ENCODE data around the gene NBDY. TPM values are rescaled to one million over a fixed set of nuclear protein-coding genes. Genes with fewer than 3 reads are reported as not detected.

Gene NBDY
- total RNA-seq, 4 donors from 2014 or later, result 7.0 to 25.1 (median 9.5) TPM

DNA sequence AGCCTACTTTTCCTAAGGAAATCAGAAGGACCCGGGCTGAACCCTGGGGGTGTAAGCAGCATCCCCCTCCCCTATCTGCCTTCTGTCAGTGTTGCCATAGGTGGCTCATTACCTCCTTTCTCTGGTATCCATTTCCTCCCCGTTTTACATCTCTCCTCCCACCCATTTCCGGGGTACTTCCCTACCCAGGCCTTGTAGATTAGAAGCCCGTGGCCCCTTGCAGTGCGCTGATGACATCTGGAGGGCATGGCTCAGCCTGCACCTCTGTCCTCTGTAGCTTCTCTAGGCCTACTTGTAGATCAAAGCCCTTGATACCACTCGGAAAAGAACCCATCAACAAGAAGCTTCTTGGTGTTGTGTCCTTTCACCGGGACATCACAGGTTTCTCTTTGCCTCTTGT is 71.8 kb downstream of the NBDY start:
- TF ChIP-seq, protein P1, sequence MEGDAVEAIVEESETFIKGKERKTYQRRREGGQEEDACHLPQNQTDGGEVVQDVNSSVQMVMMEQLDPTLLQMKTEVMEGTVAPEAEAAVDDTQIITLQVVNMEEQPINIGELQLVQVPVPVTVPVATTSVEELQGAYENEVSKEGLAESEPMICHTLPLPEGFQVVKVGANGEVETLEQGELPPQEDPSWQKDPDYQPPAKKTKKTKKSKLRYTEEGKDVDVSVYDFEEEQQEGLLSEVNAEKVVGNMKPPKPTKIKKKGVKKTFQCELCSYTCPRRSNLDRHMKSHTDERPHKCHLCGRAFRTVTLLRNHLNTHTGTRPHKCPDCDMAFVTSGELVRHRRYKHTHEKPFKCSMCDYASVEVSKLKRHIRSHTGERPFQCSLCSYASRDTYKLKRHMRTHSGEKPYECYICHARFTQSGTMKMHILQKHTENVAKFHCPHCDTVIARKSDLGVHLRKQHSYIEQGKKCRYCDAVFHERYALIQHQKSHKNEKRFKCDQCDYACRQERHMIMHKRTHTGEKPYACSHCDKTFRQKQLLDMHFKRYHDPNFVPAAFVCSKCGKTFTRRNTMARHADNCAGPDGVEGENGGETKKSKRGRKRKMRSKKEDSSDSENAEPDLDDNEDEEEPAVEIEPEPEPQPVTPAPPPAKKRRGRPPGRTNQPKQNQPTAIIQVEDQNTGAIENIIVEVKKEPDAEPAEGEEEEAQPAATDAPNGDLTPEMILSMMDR (IDR thresholded peaks at IDR 0.05; ENCODE audit: low read depth), result no peak

DNA sequence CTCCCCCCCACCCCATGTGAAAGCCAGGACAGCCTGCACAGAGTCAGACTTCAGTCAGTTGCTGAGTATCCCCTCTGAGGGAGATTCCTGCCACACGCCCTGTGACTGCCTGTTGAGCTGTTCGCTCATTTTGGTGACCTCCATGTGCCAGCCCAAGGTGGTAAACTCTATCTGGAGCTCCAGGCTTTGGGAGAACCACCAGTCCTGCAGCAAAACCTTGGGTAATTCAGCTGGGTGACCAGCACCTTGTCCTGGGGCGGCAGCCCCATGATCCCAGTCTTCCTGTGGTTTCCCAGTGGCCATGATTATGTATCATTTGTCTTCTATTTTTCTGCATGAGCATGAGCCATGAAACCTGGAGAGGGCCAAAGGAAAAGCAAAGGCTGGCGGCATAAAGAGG is 73.4 kb downstream of the NBDY start:
- TF ChIP-seq, protein P1 (IDR thresholded peaks at IDR 0.05; ENCODE audit: low read depth), result no peak

DNA sequence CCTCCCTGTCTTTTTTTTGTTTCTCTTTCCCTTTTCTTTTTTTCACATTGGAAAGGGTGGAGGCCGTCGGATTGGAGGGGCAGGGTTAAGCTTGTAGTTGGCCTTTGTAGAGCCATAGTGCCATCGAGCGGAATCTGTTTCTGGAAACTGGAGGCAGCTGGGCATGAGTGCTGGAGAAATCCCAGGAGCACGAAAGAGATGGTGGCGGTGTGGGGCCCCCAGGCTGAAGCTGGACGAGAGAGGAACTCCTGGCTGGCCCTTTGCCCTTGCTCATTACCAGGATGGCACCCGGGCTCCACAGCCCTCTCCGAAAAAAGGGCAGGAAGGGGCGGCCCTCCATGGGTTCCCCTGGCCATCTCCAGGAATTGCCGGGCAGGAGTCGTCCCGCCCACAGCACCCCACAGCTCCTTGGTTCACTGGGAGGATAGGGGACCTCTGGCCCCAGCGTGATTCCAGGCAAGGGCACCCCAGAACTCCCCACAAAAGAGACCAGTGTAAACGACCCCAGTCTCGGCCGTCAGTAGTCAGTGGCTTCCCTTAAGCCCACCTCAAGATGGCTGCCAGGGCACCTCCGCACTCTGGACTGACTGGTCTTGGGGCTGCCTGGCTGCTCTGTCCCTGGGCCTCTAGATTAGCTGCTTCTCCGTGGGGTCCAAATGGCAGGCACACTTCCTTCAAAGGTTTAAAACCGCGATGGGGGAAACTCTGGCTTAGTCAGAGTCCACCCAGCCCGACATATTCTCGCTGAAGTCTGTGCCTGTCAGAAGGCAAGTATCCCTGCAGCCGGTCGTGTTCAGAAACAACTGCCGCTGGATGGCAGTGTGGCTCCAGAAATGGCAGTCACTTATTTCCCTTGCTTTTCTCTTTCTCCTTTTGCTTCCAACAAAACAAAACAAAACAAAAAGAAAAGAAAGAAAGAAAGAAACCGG is 74.1 kb downstream of the NBDY start:
- TF ChIP-seq, protein P1 (IDR thresholded peaks at IDR 0.05; ENCODE audit: low read depth), result no peak

DNA sequence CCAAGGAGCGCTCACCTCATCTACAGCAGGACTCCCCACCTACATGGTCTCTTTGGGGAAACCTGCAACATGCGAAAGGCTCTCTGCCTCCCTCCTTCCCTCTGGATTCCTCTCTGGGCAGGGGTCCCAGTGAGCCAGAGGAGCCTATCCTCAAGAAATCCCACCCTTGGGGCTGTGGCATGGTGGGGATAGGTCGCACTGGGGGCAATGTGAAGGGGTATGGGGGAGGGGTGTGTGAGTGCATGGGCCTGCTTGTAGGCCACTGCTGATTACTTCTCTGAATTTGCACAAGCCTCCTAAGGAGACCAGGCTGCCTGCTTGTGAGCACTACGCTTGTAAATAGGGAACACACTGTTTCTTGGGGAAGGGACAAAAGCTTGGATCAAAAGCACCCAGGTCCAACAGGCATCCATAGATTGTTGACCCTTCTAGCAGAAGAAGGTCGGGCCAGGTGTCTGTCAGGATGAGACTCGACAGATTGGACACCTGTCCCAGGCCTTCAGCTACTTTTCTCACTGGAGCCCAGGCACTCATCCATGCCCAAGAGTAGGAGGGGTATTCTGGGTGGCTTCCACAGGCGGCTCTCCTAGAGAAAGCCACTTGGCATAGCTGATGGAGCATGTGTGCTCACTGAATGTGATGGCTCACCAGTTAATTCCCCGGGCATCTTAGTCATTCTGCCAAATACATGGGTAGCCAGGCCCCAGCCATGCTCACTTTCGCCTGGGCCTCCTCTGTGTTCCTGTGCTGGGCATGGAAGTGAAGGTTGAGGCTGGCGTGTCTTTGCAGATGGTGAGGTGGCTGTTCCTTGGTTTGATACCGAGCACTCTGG is 75.0 kb downstream of the NBDY start:
- TF ChIP-seq, protein P1 (IDR thresholded peaks at IDR 0.05; ENCODE audit: low read depth), result no peak

DNA sequence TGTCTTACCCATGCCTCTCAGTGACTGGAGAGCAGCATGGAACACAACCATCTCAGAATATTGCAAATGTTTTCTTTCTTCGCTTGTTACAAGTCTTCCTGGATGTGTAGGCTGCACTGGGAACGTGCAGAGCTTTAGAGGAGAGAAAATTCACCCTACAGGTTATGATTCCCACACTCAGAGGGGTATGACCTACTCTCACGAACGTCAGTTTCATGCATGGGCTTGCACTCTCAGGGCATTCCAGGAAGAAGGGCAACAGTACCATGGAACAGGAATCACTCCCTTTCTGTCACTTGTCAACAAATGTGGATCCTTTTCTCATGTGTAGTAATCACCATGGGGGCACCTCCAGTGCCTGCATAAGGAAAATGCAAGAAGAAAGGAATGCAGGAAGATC is 75.8 kb downstream of the NBDY start:
- TF ChIP-seq, protein P1 (IDR thresholded peaks at IDR 0.05; ENCODE audit: low read depth), result no peak

DNA sequence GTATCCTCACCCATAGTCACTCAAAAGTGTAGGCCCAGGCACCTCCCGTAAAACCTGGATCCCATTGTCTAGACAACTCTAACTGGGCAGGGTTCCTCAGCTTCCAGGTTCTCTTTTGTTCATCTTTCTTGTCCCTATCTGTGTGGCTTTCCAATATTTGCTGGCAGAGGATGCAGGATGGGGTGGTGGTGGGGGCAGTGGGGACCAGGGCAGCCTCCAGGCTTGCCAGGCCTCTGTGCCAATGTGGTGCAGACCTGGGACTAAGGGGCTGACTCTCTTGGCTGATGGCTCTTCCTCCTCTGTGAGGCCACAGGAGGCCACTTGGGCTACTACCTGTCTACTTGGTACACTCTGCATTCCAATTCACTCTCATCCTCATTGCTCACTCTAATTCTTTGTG is 76.4 kb downstream of the NBDY start:
- TF ChIP-seq, protein P1 (IDR thresholded peaks at IDR 0.05; ENCODE audit: low read depth), result no peak

DNA sequence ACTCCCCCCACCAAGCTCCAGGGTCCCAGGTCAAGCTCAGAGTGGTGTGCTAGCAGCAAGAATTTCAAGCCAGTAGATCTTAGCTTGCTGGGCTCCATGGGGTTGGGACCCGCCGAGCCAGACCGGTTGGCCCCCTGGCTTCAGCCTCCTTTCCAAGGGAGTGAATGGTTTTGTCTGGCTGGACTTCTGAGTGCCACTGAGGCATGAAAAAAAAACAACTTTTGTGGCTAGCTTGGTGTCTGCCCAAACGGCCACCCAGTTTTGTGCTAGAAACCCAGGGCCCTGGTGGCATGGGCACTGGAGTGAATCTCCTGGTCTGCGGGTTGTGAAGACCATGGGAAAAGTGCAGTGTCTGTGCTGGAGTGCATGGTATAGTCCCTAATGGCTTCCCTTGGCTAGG is 82.6 kb downstream of the NBDY start:
- TF ChIP-seq, protein P1 (IDR thresholded peaks at IDR 0.05; ENCODE audit: low read depth), result no peak

Measured in subcutaneous adipose tissue (tissue), 4 donors.